ENCODE measurements around the gene PGAM2.

The PGAM2 gene

DNA sequence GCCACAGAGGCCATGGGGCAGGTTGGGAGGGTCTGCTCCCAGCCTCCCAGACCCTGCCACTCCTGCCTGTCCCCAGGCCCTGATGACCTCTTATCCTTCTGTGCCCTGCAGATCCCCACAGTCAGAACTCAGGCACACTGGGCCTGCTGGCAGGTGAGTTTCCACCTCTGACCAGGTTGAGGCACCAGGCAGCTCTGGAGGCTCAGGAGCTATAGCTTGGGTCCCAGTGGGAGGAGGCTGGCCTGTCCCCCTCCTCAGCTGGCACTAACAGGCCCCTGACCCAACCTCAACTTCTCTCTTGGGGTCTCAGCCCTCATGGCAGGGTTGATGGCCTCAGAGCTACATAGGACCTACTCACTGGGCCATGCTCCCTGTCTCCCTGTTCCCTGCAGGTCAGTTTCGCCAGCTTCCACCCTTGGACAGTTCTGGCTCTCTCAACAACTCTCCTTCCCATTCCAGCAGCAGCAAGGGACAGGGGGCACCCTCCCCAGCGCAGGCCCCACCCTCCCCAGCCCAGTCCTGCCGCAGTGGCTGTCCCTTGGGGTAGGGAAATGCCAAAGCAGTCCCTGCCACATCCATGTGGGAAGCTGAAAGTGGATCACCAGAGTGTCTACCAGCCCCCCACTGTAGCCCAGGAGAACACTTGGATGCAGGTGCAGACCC, 36.1 kb upstream of the PGAM2 start:
- Histone ChIP-seq H2BK15ac (ENCODE audit: low read depth, poor library complexity, severe bottlenecking) (peak overlapping the region; percentile 15), H3K4me3 (ENCODE audit: insufficient read depth in 1 of 2, low read depth in 1 of 2, low read length in 2 of 2) (no peak overlapping the region), H3K36me3 (ENCODE audit: control insufficient read depth in 1 of 2, insufficient read depth in 2 of 2, low read depth in 1 of 2, low read length in 2 of 2) (peaks cover 5 to 6% of the 10 kb centered on the region in 2 experiments), H2AFZ (ENCODE audit: low read depth, low read length) (no peak overlapping the region), H3K27ac (ENCODE audit: low read length, poor library complexity, severe bottlenecking) (peak overlapping the region; percentile 97), H2AK5ac (ENCODE audit: low read length, severe bottlenecking) (peak overlapping the region; percentile 86), H3K4me1 (ENCODE audit: control insufficient read depth, insufficient read depth, low read depth, low read length) (peaks cover 45% of the 10 kb centered on the region), H2BK120ac (ENCODE audit: low read depth, low read length) (peak overlapping the region; percentile 29), H4K8ac (ENCODE audit: low read length) (peak overlapping the region; percentile 54), H3K23ac (ENCODE audit: low read length in 2 of 2) (no peak overlapping the region), H3K4me2 (ENCODE audit: low read length, poor library complexity, severe bottlenecking) (no peak overlapping the region), H3K79me1 (replicated peaks; ENCODE audit: low read length, poor library complexity, severe bottlenecking) (no peaks in the 10 kb centered on the region), H3K9me3 (ENCODE audit: control insufficient read depth, low read length) (no peaks in the 10 kb centered on the region), H3K9ac (ENCODE audit: low read length) (peak overlapping the region; percentile 67), H2BK5ac (ENCODE audit: low read depth, low read length, poor library complexity, severe bottlenecking) (peak overlapping the region; percentile 92), H3K4ac (ENCODE audit: low read depth in 1 of 2, low read length in 2 of 2) (peak overlapping the region in 1 of 2 experiments; percentile 5), H3K14ac (ENCODE audit: low read length in 2 of 2) (peak overlapping the region in 1 of 2 experiments; percentile 3), H3K27me3 (ENCODE audit: control insufficient read depth in 1 of 2, insufficient read depth in 1 of 2, low read length in 2 of 2) (no peaks in the 10 kb centered on the region), H2BK12ac (ENCODE audit: low read length in 2 of 2) (peak overlapping the region in 1 of 2 experiments; percentile 27), H3K18ac (ENCODE audit: low read depth in 1 of 2, low read length in 2 of 2) (peak overlapping the region; percentile 1 to 62), H4K91ac (ENCODE audit: low read length) (peak overlapping the region; percentile 71)
- no peak for DNase-seq
- WGBS, result 97% methylated on average over 3 of the region's 3 CpGs

DNA sequence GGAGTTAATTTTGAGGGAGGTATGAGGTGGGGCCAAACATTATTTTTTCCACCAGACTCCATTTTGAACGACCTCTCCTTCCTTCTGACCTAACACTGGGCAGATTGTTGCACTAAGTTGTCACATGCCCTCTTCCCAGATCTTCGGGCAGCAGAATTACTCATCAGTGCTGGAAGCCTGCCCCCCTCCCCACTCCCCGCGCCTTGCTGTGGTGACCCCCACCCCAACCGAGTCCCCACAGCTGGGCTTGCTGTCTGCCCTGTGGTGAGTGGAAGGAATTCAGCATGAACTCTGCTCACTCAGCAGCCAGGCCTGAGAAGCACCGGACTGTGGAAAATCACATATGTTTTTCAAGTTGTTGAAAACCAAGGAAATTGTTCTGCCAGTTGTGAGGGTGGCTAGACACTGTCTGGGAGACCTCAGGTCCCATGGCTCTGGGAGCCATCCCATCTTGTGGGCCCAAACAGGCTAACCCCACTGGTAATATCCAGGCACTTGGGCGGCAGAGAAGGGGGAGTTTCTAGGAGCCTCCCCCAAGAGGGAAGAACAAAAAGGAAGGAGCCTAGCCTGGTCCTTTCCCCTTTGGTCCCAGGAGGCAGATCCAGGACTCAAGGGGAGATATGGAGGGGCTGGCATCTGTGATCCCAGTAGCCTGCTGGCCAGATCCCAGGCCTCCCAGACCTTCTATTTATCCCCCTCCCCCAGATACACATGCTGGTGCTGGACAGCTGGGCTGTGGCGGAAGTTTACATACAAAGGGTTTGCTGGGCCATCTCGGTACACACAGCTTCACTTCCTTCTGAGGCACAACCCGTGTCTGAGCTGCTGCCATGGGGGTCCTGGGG, 35.3 kb upstream of the PGAM2 start:
- peak overlapping the region; percentile 88 for H4K8ac ChIP-seq (ENCODE audit: low read length)
- H3K36me3 ChIP-seq (ENCODE audit: control insufficient read depth in 1 of 2, insufficient read depth in 2 of 2, low read depth in 1 of 2, low read length in 2 of 2), result no peaks in the 10 kb centered on the region
- no peaks in the 10 kb centered on the region for H3K9me3 ChIP-seq (ENCODE audit: control insufficient read depth, low read length)
- peak; percentile 89 for DNase-seq
- peak overlapping the region; percentile 38 to 81 for H2BK12ac ChIP-seq (ENCODE audit: low read length in 2 of 2)
- peak overlapping the region; percentile 78 for H2BK15ac ChIP-seq (ENCODE audit: low read depth, poor library complexity, severe bottlenecking)
- peak overlapping the region; percentile 34 for H2AFZ ChIP-seq (ENCODE audit: low read depth, low read length)
- H3K27me3 ChIP-seq (ENCODE audit: control insufficient read depth in 1 of 2, insufficient read depth in 1 of 2, low read length in 2 of 2), result no peaks in the 10 kb centered on the region
- H3K27ac ChIP-seq (ENCODE audit: low read length, poor library complexity, severe bottlenecking), result peak overlapping the region; percentile 97
- peak overlapping the region in 1 of 2 experiments; percentile 68 for H3K4ac ChIP-seq (ENCODE audit: low read depth in 1 of 2, low read length in 2 of 2)
- peak overlapping the region; percentile 92 for H2BK5ac ChIP-seq (ENCODE audit: low read depth, low read length, poor library complexity, severe bottlenecking)
- H4K91ac ChIP-seq (ENCODE audit: low read length), result peak overlapping the region; percentile 75
- H3K23ac ChIP-seq (ENCODE audit: low read length in 2 of 2), result no peak overlapping the region
- peaks cover 39% of the 10 kb centered on the region for H3K4me1 ChIP-seq (ENCODE audit: control insufficient read depth, insufficient read depth, low read depth, low read length)
- H3K14ac ChIP-seq (ENCODE audit: low read length in 2 of 2), result no peak overlapping the region
- H3K9ac ChIP-seq (ENCODE audit: low read length), result peak overlapping the region; percentile 67
- peak overlapping the region; percentile 86 for H2AK5ac ChIP-seq (ENCODE audit: low read length, severe bottlenecking)
- H3K4me2 ChIP-seq (ENCODE audit: low read length, poor library complexity, severe bottlenecking), result no peak overlapping the region
- H3K4me3 ChIP-seq (ENCODE audit: insufficient read depth in 1 of 2, low read depth in 1 of 2, low read length in 2 of 2), result no peak overlapping the region
- H3K18ac ChIP-seq (ENCODE audit: low read depth in 1 of 2, low read length in 2 of 2), result peak overlapping the region; percentile 62 to 86
- no peaks in the 10 kb centered on the region for H3K79me1 ChIP-seq (replicated peaks; ENCODE audit: low read length, poor library complexity, severe bottlenecking)
- WGBS, result 54% methylated on average over 10 of the region's 10 CpGs
- H2BK120ac ChIP-seq (ENCODE audit: low read depth, low read length), result peak overlapping the region; percentile 29

- peak overlapping the region; percentile 32 for H3K9ac ChIP-seq (ENCODE audit: low read length)
- no peak overlapping the region for H3K23ac ChIP-seq (ENCODE audit: low read length in 2 of 2)
- H2AK5ac ChIP-seq (ENCODE audit: low read length, severe bottlenecking), result no peak overlapping the region
- no peak for DNase-seq
- H3K14ac ChIP-seq (ENCODE audit: low read length in 2 of 2), result no peak overlapping the region
- no peaks in the 10 kb centered on the region for H3K9me3 ChIP-seq (ENCODE audit: control insufficient read depth, low read length)
- H4K8ac ChIP-seq (ENCODE audit: low read length), result no peak overlapping the region
- no peak overlapping the region for H2BK120ac ChIP-seq (ENCODE audit: low read depth, low read length)
- no peak overlapping the region for H3K4ac ChIP-seq (ENCODE audit: low read depth in 1 of 2, low read length in 2 of 2)
- H3K4me3 ChIP-seq (ENCODE audit: insufficient read depth in 1 of 2, low read depth in 1 of 2, low read length in 2 of 2), result no peak overlapping the region
- no peaks in the 10 kb centered on the region for H3K36me3 ChIP-seq (ENCODE audit: control insufficient read depth in 1 of 2, insufficient read depth in 2 of 2, low read depth in 1 of 2, low read length in 2 of 2)
- peaks cover 37% of the 10 kb centered on the region for H3K4me1 ChIP-seq (ENCODE audit: control insufficient read depth, insufficient read depth, low read depth, low read length)
- no peak overlapping the region for H2AFZ ChIP-seq (ENCODE audit: low read depth, low read length)
- no peaks in the 10 kb centered on the region for H3K27me3 ChIP-seq (ENCODE audit: control insufficient read depth in 1 of 2, insufficient read depth in 1 of 2, low read length in 2 of 2)
- no peaks in the 10 kb centered on the region for H3K79me1 ChIP-seq (replicated peaks; ENCODE audit: low read length, poor library complexity, severe bottlenecking)
- H3K18ac ChIP-seq (ENCODE audit: low read depth in 1 of 2, low read length in 2 of 2), result no peak overlapping the region
- H3K4me2 ChIP-seq (ENCODE audit: low read length, poor library complexity, severe bottlenecking), result no peak overlapping the region
- peak overlapping the region; percentile 84 for H2BK5ac ChIP-seq (ENCODE audit: low read depth, low read length, poor library complexity, severe bottlenecking)
- no peak overlapping the region for H2BK15ac ChIP-seq (ENCODE audit: low read depth, poor library complexity, severe bottlenecking)
- H4K91ac ChIP-seq (ENCODE audit: low read length), result no peak overlapping the region
- H2BK12ac ChIP-seq (ENCODE audit: low read length in 2 of 2), result no peak overlapping the region
- peak overlapping the region; percentile 97 for H3K27ac ChIP-seq (ENCODE audit: low read length, poor library complexity, severe bottlenecking)
- 90% methylated on average over 2 of the region's 4 CpGs for WGBS
These were observed 34.3 kb upstream of the PGAM2 start for GRCh38 chr7:44099669-44100068.
